GM10248 (cell line): ENCODE results near the gene EFNA1.

Experiments used
- CTCF ChIA-PET: fragments of 300-600 bp; sonication (Branson Sonifier 250); formaldehyde crosslinking; extraction: SDS; loops from one replicate; lab custom pipeline; 2021; ENCODE audit warnings: antibody characterized with exemption; lab: Yijun Ruan, JAX
- POLR2A ChIA-PET: fragments of 350-650 bp; sonication (Branson Sonifier 250); formaldehyde crosslinking; extraction: SDS; loops from one replicate; lab custom pipeline; 2020; ENCODE audit warnings: antibody characterized with exemption; lab: Yijun Ruan, JAX
- DNase-seq: peaks from one replicate; pipeline ENCODE4 v3.0.0; 2012; ENCODE audit errors: extremely low spot score
- TF ChIP-seq, protein P1 (sequence below): IDR thresholded peaks from 2 replicates; pipeline ENCODE4 v1.5.1; 2012; ENCODE audit warnings: mild to moderate bottlenecking, low read depth; ENCODE audit errors: extremely low read depth, missing control alignments, control extremely low read depth

Gene EFNA1

GRCh38 chr1:155183775-155184221 lies 56.1 kb downstream of the EFNA1 start:
- ChIA-PET POLR2A (no interaction called here), CTCF (interaction anchor here (2.7 to 4.2 kb wide), 4 partner anchors 9 to 92 kb away, joined by 8 to 42 read pairs (median 24); partner anchors contain the start of genes KRTCAP2 and TRIM46)
- TF ChIP-seq, protein P1, sequence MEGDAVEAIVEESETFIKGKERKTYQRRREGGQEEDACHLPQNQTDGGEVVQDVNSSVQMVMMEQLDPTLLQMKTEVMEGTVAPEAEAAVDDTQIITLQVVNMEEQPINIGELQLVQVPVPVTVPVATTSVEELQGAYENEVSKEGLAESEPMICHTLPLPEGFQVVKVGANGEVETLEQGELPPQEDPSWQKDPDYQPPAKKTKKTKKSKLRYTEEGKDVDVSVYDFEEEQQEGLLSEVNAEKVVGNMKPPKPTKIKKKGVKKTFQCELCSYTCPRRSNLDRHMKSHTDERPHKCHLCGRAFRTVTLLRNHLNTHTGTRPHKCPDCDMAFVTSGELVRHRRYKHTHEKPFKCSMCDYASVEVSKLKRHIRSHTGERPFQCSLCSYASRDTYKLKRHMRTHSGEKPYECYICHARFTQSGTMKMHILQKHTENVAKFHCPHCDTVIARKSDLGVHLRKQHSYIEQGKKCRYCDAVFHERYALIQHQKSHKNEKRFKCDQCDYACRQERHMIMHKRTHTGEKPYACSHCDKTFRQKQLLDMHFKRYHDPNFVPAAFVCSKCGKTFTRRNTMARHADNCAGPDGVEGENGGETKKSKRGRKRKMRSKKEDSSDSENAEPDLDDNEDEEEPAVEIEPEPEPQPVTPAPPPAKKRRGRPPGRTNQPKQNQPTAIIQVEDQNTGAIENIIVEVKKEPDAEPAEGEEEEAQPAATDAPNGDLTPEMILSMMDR, result no peak
- DNase-seq, result no peak

DNA sequence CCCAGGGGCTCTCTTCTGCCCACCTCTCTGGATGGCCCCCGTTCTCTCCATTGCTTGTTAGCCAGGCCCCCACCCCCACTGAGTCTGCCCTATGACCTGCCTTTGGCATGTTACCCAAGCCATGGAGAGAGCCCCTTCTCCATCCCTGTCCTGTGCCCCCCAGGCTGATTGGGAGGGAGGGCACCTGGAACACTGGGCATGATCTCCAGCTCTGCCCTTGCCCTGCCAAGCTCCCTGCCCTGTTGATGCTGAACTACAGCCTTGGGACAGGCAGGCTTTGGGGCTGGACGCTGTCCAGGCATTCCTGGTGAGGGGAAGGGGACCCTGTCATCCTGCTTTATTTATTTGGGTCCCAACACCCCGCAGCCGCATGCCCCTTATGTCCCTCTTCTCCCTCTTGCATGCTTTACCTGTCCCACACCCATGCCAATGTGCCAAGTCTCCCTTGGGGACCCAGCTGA lies 56.7 kb downstream of the EFNA1 start:
- CTCF ChIA-PET, result interaction anchor here (2.7 to 4.2 kb wide), 4 partner anchors 9 to 93 kb away, joined by 8 to 42 read pairs (median 24); partner anchors contain the start of genes KRTCAP2 and TRIM46
- POLR2A ChIA-PET, result interaction anchor here (0.6 kb wide), 1 partner anchor 19 kb away, joined by 3 read pairs; no protein-coding TSS in a partner anchor
- no peak for DNase-seq
- TF ChIP-seq, protein P1, result no peak
